H1 (cell line): ENCODE measurements around the gene PAX7. TPM values are rescaled to one million over a fixed set of nuclear protein-coding genes. Genes with fewer than 3 reads are reported as not detected.

ENCODE experiments used
- CTCF ChIA-PET: fragments of 300-600 bp; sonication (Branson Sonifier 250); formaldehyde crosslinking; loops from one replicate; lab custom pipeline; 2021; ENCODE audit not compliant: partially characterized antibody; lab: Charles Lee
- POLR2A ChIA-PET: fragments of 300-600 bp; sonication (Branson Sonifier 250); formaldehyde crosslinking; loops from one replicate; lab custom pipeline; 2021; ENCODE audit warnings: inconsistent platforms; ENCODE audit not compliant: partially characterized antibody; lab: Charles Lee
- DNase-seq, 2 experiments: peaks; one replicate each; pipeline versions ENCODE4 v3.0.0 to v3.0.0-alpha.2; 2010 to 2022; ENCODE audit warnings: low spot score in 2 of 2, low read depth in 1 of 2, mixed read lengths in 1 of 2
- FAIRE-seq: peaks from 2 replicates; lab custom pipeline; 2011; peaks lifted over from hg19 to GRCh38; lab: Jason Lieb, UNC
- H2AFZ ChIP-seq: 2 replicates; pipeline ENCODE4 v1.8.1; 2012; ENCODE audit warnings: low read length, inconsistent platforms
- H2AK5ac ChIP-seq: 2 replicates; pipeline ENCODE4 v1.6.1; 2013; ENCODE audit warnings: low read depth, low read length
- H2BK120ac ChIP-seq: replicated peaks from 2 replicates; pipeline ENCODE3; 2013; ENCODE audit warnings: low read depth, low read length, inconsistent platforms
- H2BK12ac ChIP-seq: 2 replicates; pipeline ENCODE4 v1.6.1; 2013; ENCODE audit warnings: low read depth, low read length
- H2BK15ac ChIP-seq: 2 replicates; pipeline ENCODE4 v1.6.1; 2013; ENCODE audit warnings: low read length
- H2BK20ac ChIP-seq: 2 replicates; pipeline ENCODE4 v1.6.1; 2013; ENCODE audit warnings: low read length
- H2BK5ac ChIP-seq: 2 replicates; pipeline ENCODE4 v1.6.1; 2013; ENCODE audit warnings: low read depth, low read length
- H3K14ac ChIP-seq: 2 replicates; pipeline ENCODE4 v1.6.1; 2013; ENCODE audit warnings: inconsistent platforms; ENCODE audit not compliant: insufficient read length
- H3K18ac ChIP-seq: 2 replicates; pipeline ENCODE4 v1.6.1; 2013; ENCODE audit warnings: low read length; ENCODE audit errors: extremely low read depth
- H3K23ac ChIP-seq: 2 replicates; pipeline ENCODE4 v1.6.1; 2013; ENCODE audit warnings: inconsistent platforms; ENCODE audit not compliant: insufficient read length
- H3K23me2 ChIP-seq: 2 replicates; pipeline ENCODE4 v1.6.1; 2013; ENCODE audit warnings: low read depth, low read length
- H3K27ac ChIP-seq: 2 replicates; pipeline ENCODE4 v1.6.1; 2011; ENCODE audit warnings: low read depth, low read length, inconsistent platforms
- H3K27me3 ChIP-seq, 4 experiments: replicated peaks in 1 of 4; 1 replicate in 1 of 4; 2 replicates in 3 of 4; pipeline versions ENCODE4 v1.6.1 to v1.8.1; 2011 to 2013; ENCODE audit warnings: low read length in 3 of 4, mild to moderate bottlenecking in 3 of 4, inconsistent platforms in 2 of 4, mixed read lengths in 2 of 4, moderate library complexity in 1 of 4; ENCODE audit not compliant: control insufficient read depth in 3 of 4, insufficient read depth in 3 of 4; ENCODE audit errors: extremely low read depth in 1 of 4
- H3K36me3 ChIP-seq, 4 experiments: 2 replicates each; pipeline versions ENCODE4 v1.6.1 to v1.8.1; 2011 to 2013; ENCODE audit warnings: mild to moderate bottlenecking in 4 of 4, low read length in 3 of 4, moderate library complexity in 2 of 4, control low read depth in 1 of 4, inconsistent platforms in 1 of 4; ENCODE audit not compliant: insufficient read depth in 4 of 4, control insufficient read depth in 2 of 4
- H3K4ac ChIP-seq: replicated peaks from 2 replicates; pipeline ENCODE3; 2013; ENCODE audit warnings: low read length, low read depth, mixed read lengths, inconsistent platforms; ENCODE audit not compliant: insufficient read length
- H3K4me1 ChIP-seq, 4 experiments: replicated peaks in 1 of 4; 1 replicate in 1 of 4; 2 replicates in 3 of 4; pipeline versions ENCODE4 v1.6.1 to v1.8.1; 2011 to 2013; ENCODE audit warnings: low read length in 3 of 4, inconsistent platforms in 2 of 4, mixed read lengths in 1 of 4; ENCODE audit not compliant: insufficient read depth in 4 of 4, control insufficient read depth in 3 of 4
- H3K4me2 ChIP-seq, 2 experiments: 2 replicates each; pipeline versions ENCODE4 v1.6.1 to v1.8.1; 2011 to 2013; ENCODE audit warnings: low read depth in 2 of 2, low read length in 2 of 2, control low read depth in 1 of 2, inconsistent platforms in 1 of 2, mild to moderate bottlenecking in 1 of 2; ENCODE audit not compliant: insufficient read depth in 1 of 2
- H3K4me3 ChIP-seq, 4 experiments: fragments of 200-600, 300-600 bp in 1 of 4; sonication (generic), shearing (Covaris generic), sonication (Bioruptor Twin) in 1 of 4; 2 replicates each; pipeline versions ENCODE4 v1.5.1 to v1.8.1; 2011 to 2016; ENCODE audit warnings: low read length in 4 of 4, low read depth in 3 of 4, control low read depth in 2 of 4, inconsistent platforms in 2 of 4, mild to moderate bottlenecking in 2 of 4, mixed read lengths in 1 of 4, moderate library complexity in 1 of 4; ENCODE audit not compliant: insufficient read depth in 2 of 4; ENCODE audit errors: extremely low read depth in 1 of 4
- H3K56ac ChIP-seq: replicated peaks from 2 replicates; pipeline ENCODE3; 2013; ENCODE audit warnings: low read depth, mild to moderate bottlenecking, mixed read lengths, low read length, inconsistent platforms; ENCODE audit not compliant: insufficient read length
- H3K79me1 ChIP-seq: 2 replicates; pipeline ENCODE4 v1.6.1; 2013; ENCODE audit warnings: low read depth, low read length, control low read depth
- H3K79me2 ChIP-seq, 2 experiments: 2 replicates each; pipeline versions ENCODE4 v1.6.1 to v1.8.1; 2012 to 2013; ENCODE audit warnings: low read length in 2 of 2, mild to moderate bottlenecking in 2 of 2, inconsistent platforms in 1 of 2; ENCODE audit not compliant: insufficient read depth in 2 of 2, control insufficient read depth in 1 of 2
- H3K9ac ChIP-seq, 4 experiments: replicated peaks in 1 of 4; 1 replicate in 1 of 4; 2 replicates in 3 of 4; pipeline versions ENCODE4 v1.6.1 to v1.8.1; 2011 to 2013; ENCODE audit warnings: low read depth in 3 of 4, low read length in 3 of 4, control low read depth in 2 of 4, mild to moderate bottlenecking in 2 of 4, moderate library complexity in 2 of 4, inconsistent platforms in 1 of 4; ENCODE audit errors: extremely low read depth in 1 of 4
- H3K9me3 ChIP-seq, 2 experiments: 2 replicates each; pipeline versions ENCODE4 v1.6.1 to v1.8.1; 2012 to 2013; ENCODE audit warnings: mild to moderate bottlenecking in 2 of 2, moderate library complexity in 2 of 2, control low read depth in 1 of 2, inconsistent platforms in 1 of 2, low read depth in 1 of 2, low read length in 1 of 2, mixed read lengths in 1 of 2; ENCODE audit not compliant: insufficient read depth in 2 of 2
- H4K20me1 ChIP-seq, 2 experiments: replicated peaks in 1 of 2; 2 replicates each; pipeline versions ENCODE3 to v1.8.1; 2011 to 2013; ENCODE audit warnings: inconsistent platforms in 2 of 2, low read length in 2 of 2, mild to moderate bottlenecking in 1 of 2; ENCODE audit not compliant: insufficient read depth in 2 of 2, control insufficient read depth in 1 of 2
- H4K5ac ChIP-seq: 2 replicates; pipeline ENCODE4 v1.6.1; 2013; ENCODE audit warnings: low read length, low read depth, mixed read lengths, inconsistent platforms; ENCODE audit not compliant: insufficient read length
- H4K8ac ChIP-seq: 2 replicates; pipeline ENCODE4 v1.8.0; 2013; ENCODE audit warnings: mild to moderate bottlenecking, moderate library complexity, low read length, inconsistent platforms; ENCODE audit not compliant: insufficient read depth; ENCODE audit errors: extremely low read depth
- H4K91ac ChIP-seq: replicated peaks from 2 replicates; pipeline ENCODE3; 2013; ENCODE audit warnings: low read length, mixed read lengths, inconsistent platforms; ENCODE audit not compliant: insufficient read length
- BCL11A ChIP-seq, 2 experiments: IDR thresholded peaks; one replicate each; pipeline ENCODE4 v1.6.1; 2011; ENCODE audit warnings: low read depth in 2 of 2, low read length in 2 of 2, mild to moderate bottlenecking in 2 of 2
- CBX5 ChIP-seq: fragments of 300-800, 300-1000 bp; sonication (generic); IDR thresholded peaks from 2 replicates; pipeline ENCODE4 v1.7.1; 2016; ENCODE audit warnings: antibody characterized with exemption, low read length, low read depth
- CEBPB ChIP-seq: IDR thresholded peaks from 2 replicates; pipeline ENCODE4 v1.6.1; 2012; ENCODE audit warnings: low read depth, low read length
- EZH2 ChIP-seq: fragments of 200-600 bp; sonication (generic); IDR thresholded peaks from 2 replicates; pipeline ENCODE4 v1.7.1; 2012; ENCODE audit warnings: low read depth, mild to moderate bottlenecking, moderate library complexity, low read length, inconsistent platforms; ENCODE audit not compliant: severe bottlenecking
- POLR2A ChIP-seq, 2 experiments: IDR thresholded peaks; 1 replicate in 1 of 2; 2 replicates in 1 of 2; pipeline ENCODE4 v1.6.1; 2011; ENCODE audit warnings: low read depth in 2 of 2, low read length in 2 of 2, mild to moderate bottlenecking in 2 of 2; ENCODE audit errors: control extremely low read depth in 1 of 2
- POLR2AphosphoS5 ChIP-seq: IDR thresholded peaks from 2 replicates; pipeline ENCODE4 v1.6.1; 2011; ENCODE audit warnings: low read depth, low read length
- RFX5 ChIP-seq: IDR thresholded peaks from 2 replicates; pipeline ENCODE4 v1.6.1; 2011; ENCODE audit warnings: low read depth, low read length, improper control_type of control experiment, borderline replicate concordance
- SP1 ChIP-seq: IDR thresholded peaks from 2 replicates; pipeline ENCODE4 v1.6.1; 2011; ENCODE audit warnings: low read depth, low read length
- SP2 ChIP-seq: IDR thresholded peaks from 2 replicates; pipeline ENCODE4 v1.6.1; 2012; ENCODE audit warnings: mild to moderate bottlenecking, low read length, inconsistent platforms
- SP4 ChIP-seq: IDR thresholded peaks from 2 replicates; pipeline ENCODE4 v1.6.1; 2012; ENCODE audit warnings: low read length, inconsistent platforms
- TBP ChIP-seq: IDR thresholded peaks from 2 replicates; pipeline ENCODE4 v1.6.1; 2011; ENCODE audit warnings: low read depth, low read length, improper control_type of control experiment
- WGBS, 2 experiments: shearing (Covaris generic) in 1 of 2; methylation state at CpG; one replicate each; pipeline versions ENCODE4 v1.1.6 to v1.1.7; 2013 to 2015; ENCODE audit warnings: low lambda C conversion rate in 2 of 2, mixed read lengths in 2 of 2, inconsistent platforms in 1 of 2, low coverage in 1 of 2, missing lambda C conversion rate in 1 of 2; ENCODE audit not compliant: insufficient replicate concordance in 2 of 2, insufficient coverage in 1 of 2, insufficient read length in 1 of 2; ENCODE audit errors: extremely low coverage in 1 of 2, missing lambda C conversion rate in 1 of 2; 5-methylcytosine and 5-hydroxymethylcytosine counted together
- polyA plus RNA-seq, 7 experiments: library from polyadenylated mRNA; depleted of rRNA in 3 of 7; stranded (reverse) in 5 of 7; unstranded in 2 of 7; fragments of >200 nt in 5 of 7; fragments of 200-250 nt in 2 of 7; gene quantifications; 1 replicate in 5 of 7; 2 replicates in 1 of 7; 4 replicates in 1 of 7; pipeline versions ENCODE4 v1.2.1 to v1.2.3, GENCODE V29; 2011 to 2013; ENCODE audit warnings: missing spikeins in 2 of 7, mixed read lengths in 2 of 7
- total RNA-seq: library from RNA; stranded (reverse); fragmentation: NEBNext Ultra II Directional; extraction: Animal tissue kit (Norgen Biotek cat#: 25700); gene quantifications from 2 replicates; pipeline ENCODE4 v1.2.1, GENCODE V29; 2021
- TF ChIP-seq, protein P1 (sequence below), 3 experiments: IDR thresholded peaks; 1 replicate in 2 of 3; 2 replicates in 1 of 3; pipeline versions ENCODE4 v1.5.1 to v1.6.1; 2011; ENCODE audit warnings: low read length in 3 of 3, mild to moderate bottlenecking in 3 of 3, inconsistent platforms in 2 of 3, low read depth in 1 of 3, moderate library complexity in 1 of 3; ENCODE audit not compliant: insufficient read depth in 1 of 3; ENCODE audit errors: control extremely low read depth in 1 of 3

Gene PAX7
- total and polyA plus RNA-seq, 2 of the 8 experiments (the other 6 are each of a cell fraction or from before 2014, with no cell fraction given): not detected

DNA sequence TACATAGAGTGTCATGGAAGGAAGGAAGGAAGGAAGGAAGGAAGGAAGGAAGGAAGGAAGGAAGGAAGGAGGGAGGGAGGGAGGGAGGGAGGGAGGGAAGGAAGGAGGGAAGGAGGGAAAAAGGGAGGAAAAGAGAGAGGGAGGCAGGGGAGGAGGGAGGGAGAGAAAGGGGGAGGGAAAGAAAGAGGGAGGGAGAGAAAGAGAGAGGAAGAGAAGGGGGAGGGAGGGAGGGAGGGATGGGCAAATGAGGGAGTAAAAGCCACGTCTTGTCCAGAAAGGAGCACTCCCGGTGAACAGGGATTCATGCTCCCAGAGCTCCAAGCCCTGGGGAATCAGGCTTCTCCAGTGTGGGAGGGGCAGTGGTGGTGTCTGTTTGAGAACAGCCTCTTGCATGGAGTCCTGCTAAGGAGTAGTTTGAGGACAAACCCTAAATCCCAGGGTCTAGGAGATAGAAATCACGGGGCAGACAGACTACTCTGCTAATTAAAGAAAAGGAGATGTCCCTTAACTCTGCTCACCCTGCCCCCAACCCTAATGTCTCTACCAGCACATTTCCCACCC, 157.3 kb downstream of the PAX7 start:
- DNase-seq (no peak), FAIRE-seq (no peak)
- no peaks in the 10 kb centered on the region for H3K79me2 ChIP-seq
- no peak overlapping the region for H4K91ac ChIP-seq
- no peak overlapping the region for H2BK120ac ChIP-seq
- no peak overlapping the region for H2BK15ac ChIP-seq
- peaks cover 0 to 6% (median 0%) of the 10 kb centered on the region in 4 experiments; a peak in 3 of 7 replicates for H3K27me3 ChIP-seq
- no peaks in the 10 kb centered on the region; a peak in 1 of 4 replicates for H3K9me3 ChIP-seq
- H3K4me2 ChIP-seq: no peak overlapping the region
- no peak overlapping the region for H3K56ac ChIP-seq
- H2AK5ac ChIP-seq: no peak overlapping the region
- CTCF ChIA-PET: interaction anchor here (0.6 kb wide), 1 partner anchor 1125 kb away, joined by 3 read pairs; no protein-coding TSS in a partner anchor
- 80% methylated on average over 1 of the region's 3 CpGs; no CpG with 5 or more reads in 1 of the 2 experiments for WGBS, 2 experiments
- H3K23ac ChIP-seq: no peak overlapping the region
- H4K5ac ChIP-seq: no peak overlapping the region
- H3K79me1 ChIP-seq: no peaks in the 10 kb centered on the region
- H4K20me1 ChIP-seq: no peaks in the 10 kb centered on the region
- no peak overlapping the region; the same call in 1 of the 2 replicates for H2BK20ac ChIP-seq
- no peak overlapping the region for H3K9ac ChIP-seq
- H3K36me3 ChIP-seq: no peaks in the 10 kb centered on the region
- no peak overlapping the region; the same call in 1 of the 2 replicates for H2BK12ac ChIP-seq
- H4K8ac ChIP-seq: no peak overlapping the region
- no peak overlapping the region for H3K27ac ChIP-seq
- no peak overlapping the region for H3K14ac ChIP-seq
- no peak overlapping the region for H3K4ac ChIP-seq
- H2BK5ac ChIP-seq: no peak overlapping the region
- H3K4me1 ChIP-seq: peaks cover 2 to 10% (median 5%) of the 10 kb centered on the region in 4 experiments; a peak in 6 of 7 replicates
- H3K4me3 ChIP-seq: no peak overlapping the region
- H3K23me2 ChIP-seq: no peaks in the 10 kb centered on the region; the same call in 1 of the 2 replicates
- POLR2A ChIA-PET: no interaction called here
- no peak overlapping the region for H3K18ac ChIP-seq
- H2AFZ ChIP-seq: no peak overlapping the region
- TF ChIP-seq BCL11A (IDR thresholded peaks at IDR 0.05; ENCODE audit: low read depth in 2 of 2, low read length in 2 of 2): no peak
- no peak for TF ChIP-seq POLR2AphosphoS5
- no peak for TF ChIP-seq TBP
- TF ChIP-seq SP1: no peak
- TF ChIP-seq POLR2A (IDR thresholded peaks at IDR 0.05; ENCODE audit: control extremely low read depth in 1 of 2, low read depth in 2 of 2, low read length in 2 of 2): no peak
- TF ChIP-seq SP4: no peak
- no peak for TF ChIP-seq CEBPB
- TF ChIP-seq EZH2: no peak
- no peak for TF ChIP-seq SP2
- TF ChIP-seq, protein P1, sequence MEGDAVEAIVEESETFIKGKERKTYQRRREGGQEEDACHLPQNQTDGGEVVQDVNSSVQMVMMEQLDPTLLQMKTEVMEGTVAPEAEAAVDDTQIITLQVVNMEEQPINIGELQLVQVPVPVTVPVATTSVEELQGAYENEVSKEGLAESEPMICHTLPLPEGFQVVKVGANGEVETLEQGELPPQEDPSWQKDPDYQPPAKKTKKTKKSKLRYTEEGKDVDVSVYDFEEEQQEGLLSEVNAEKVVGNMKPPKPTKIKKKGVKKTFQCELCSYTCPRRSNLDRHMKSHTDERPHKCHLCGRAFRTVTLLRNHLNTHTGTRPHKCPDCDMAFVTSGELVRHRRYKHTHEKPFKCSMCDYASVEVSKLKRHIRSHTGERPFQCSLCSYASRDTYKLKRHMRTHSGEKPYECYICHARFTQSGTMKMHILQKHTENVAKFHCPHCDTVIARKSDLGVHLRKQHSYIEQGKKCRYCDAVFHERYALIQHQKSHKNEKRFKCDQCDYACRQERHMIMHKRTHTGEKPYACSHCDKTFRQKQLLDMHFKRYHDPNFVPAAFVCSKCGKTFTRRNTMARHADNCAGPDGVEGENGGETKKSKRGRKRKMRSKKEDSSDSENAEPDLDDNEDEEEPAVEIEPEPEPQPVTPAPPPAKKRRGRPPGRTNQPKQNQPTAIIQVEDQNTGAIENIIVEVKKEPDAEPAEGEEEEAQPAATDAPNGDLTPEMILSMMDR (IDR thresholded peaks at IDR 0.05; ENCODE audit: control extremely low read depth in 1 of 3, insufficient read depth in 1 of 3, low read depth in 1 of 3, low read length in 3 of 3): no peak
- no peak for TF ChIP-seq RFX5
- no peak for TF ChIP-seq CBX5
